ENCODE results near the gene SPEN.

The SPEN gene

GRCh38 chr1:15950763-15951295, 103.3 kb downstream of the SPEN start:
- no peak overlapping the region for H3K4me3 ChIP-seq (replicated peaks; ENCODE audit: low read depth, low read length)
- no peak for TF ChIP-seq CTCF (IDR thresholded peaks at IDR 0.05; ENCODE audit: low read length, missing control alignments)
- peak; percentile 77 for DNase-seq (ENCODE audit: low read depth)

- no peak overlapping the region for H3K4me3 ChIP-seq (replicated peaks; ENCODE audit: low read depth, low read length)
- DNase-seq (ENCODE audit: low read depth) = no peak
Measured at GRCh38 chr1:15951341-15952153, 104.0 kb downstream of the SPEN start.

DNA sequence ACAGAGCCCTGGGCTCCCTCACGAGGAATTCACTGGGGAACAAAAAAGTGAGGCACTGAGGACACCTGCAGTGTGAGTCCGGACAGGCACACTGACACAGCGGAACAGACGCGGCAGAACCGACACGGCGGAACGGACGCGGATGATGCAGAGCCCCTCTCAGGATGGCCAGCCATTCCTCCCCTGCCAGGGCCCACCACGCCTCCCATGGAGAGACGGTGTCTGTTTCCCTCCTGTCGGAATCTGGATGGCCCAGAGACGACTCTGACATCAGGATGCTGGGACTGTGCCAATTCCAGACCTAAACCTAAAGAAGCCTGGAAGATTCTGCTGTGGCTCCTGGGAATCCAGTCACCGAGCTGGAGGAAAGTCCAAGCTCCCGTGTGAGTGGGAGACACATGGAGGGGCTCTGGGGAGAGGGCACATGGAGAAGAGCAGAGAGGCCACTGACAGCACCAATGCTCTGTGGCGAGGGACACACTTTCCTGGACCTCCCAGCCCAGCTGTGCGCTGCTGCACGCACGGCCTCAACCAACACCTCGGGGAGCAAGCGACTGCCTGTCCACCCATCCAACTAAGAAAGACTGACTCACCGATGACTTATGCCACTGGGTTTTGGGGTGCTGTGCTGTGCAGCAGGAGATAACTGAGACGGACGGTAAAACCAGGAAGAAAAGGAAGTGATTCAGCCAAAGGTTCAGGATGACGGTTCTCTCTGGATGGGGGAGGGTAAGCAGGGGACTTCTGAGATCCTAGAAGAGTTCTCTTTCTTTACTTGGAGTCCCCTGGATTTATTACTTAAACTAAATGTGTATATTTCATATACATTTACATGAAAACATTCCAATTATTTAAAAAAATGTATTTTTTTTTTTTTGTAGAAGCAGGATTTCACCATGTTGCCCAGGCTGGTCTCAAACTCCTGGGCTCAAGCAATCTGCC, 105.1 kb downstream of the SPEN start:
- DNase-seq (ENCODE audit: low read depth) = peak; percentile 83
- TF ChIP-seq CTCF (IDR thresholded peaks at IDR 0.05; ENCODE audit: low read length, missing control alignments) = peak; percentile 4
- H3K4me3 ChIP-seq (replicated peaks; ENCODE audit: low read depth, low read length) = peak overlapping the region; percentile 10

More at GRCh38 chr1:15951341-15952153, 104.0 kb downstream of the SPEN start:
- TF ChIP-seq CTCF (IDR thresholded peaks at IDR 0.05; ENCODE audit: low read length, missing control alignments) = no peak

DNA sequence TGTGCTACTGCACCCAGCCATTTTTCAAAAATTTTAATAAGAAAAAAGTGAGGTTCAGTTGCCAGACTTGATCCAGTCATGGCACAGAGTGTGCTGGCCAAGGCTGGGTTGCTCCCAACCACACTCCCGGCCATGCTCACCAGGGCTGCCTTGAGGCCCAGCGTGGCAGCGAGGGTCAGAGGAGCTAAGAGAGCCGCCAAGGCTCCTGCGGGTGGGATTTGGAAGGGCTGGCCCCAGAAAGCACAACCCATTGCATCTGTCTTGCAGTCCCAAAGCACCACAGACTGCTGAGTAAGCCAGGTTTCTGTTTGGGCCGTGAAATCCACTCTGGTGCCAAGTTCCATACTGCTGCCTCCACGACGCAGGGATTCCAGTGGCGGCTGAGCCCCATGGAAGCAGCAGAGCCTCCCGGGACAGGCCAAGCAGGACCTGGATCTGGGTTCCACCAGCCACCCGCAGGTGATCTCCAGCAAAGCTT, 105.8 kb downstream of the SPEN start:
- peak; percentile 40 for DNase-seq (ENCODE audit: low read depth)
- no peak for TF ChIP-seq CTCF (IDR thresholded peaks at IDR 0.05; ENCODE audit: low read length, missing control alignments)
- no peak overlapping the region for H3K4me3 ChIP-seq (replicated peaks; ENCODE audit: low read depth, low read length)

DNA sequence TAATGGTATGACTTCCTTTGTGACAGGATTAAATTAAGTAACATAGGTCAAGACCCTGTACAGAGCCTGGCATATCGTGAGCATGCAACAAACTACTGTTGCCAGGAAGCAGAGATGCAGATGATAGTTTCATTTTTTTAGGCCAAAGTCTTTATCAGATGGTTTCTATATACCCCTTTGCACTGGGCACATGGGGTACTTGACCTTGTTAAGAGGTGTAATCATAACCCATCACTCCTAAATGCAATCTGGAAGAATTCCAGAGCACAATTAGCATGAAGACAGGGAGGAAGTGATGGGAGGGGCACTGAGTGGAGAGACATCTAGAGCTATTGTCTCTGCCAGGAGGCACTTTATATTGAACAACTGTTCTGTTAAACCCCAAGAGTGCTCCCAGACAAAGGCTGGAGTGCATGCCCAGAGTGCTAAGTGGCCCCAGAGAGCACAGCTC, 106.3 kb downstream of the SPEN start:
- DNase-seq (ENCODE audit: low read depth) = no peak
- TF ChIP-seq CTCF (IDR thresholded peaks at IDR 0.05; ENCODE audit: low read length, missing control alignments) = no peak
- no peak overlapping the region for H3K4me3 ChIP-seq (replicated peaks; ENCODE audit: low read depth, low read length)

DNA sequence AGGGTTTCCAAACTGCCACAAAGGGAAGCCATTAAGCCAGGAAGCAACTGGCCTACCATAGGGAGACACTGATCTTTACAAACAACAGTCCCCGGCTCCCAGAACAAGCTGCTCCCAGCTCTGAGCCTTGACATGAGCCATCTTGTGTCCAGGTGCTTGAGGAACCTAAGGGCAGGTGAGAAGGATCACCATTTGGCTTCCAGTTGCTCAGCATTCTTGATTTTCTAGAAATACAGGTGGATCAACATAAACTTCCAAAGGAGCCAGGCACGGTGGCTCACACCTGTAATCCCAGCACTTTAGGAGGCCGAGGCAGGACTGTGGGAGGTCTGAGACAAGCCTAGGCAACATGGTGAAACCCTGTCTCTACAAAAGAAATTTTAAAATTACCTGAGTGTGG, 106.8 kb downstream of the SPEN start:
- TF ChIP-seq CTCF (IDR thresholded peaks at IDR 0.05; ENCODE audit: low read length, missing control alignments) = no peak
- no peak overlapping the region for H3K4me3 ChIP-seq (replicated peaks; ENCODE audit: low read depth, low read length)
- DNase-seq (ENCODE audit: low read depth) = no peak
